CD4-positive, alpha-beta T cell (primary cell): Measurements from ENCODE around the gene DLEC1. TPM values are rescaled to one million over a fixed set of nuclear protein-coding genes. Genes with fewer than 3 reads are reported as not detected.

Experiments used
- ATAC-seq: fragments of 200-7000 bp; cut with Tn5 transposase; one replicate; pipeline ENCODE4 v1.10.0; 2022; ENCODE audit warnings: mild to moderate bottlenecking; ENCODE audit not compliant: poor library complexity
- CTCF ChIA-PET: fragments of 350-600 bp; sonication (Branson Sonifier 250); formaldehyde crosslinking; loops from one replicate; lab custom pipeline; 2021; ENCODE audit warnings: antibody characterized with exemption, inconsistent platforms; lab: Charles Lee
- POLR2A ChIA-PET: fragments of 350-600 bp; sonication (Branson Sonifier 250); formaldehyde crosslinking; loops from one replicate; lab custom pipeline; 2021; ENCODE audit warnings: antibody characterized with exemption, inconsistent platforms; lab: Charles Lee
- DNase-seq, 14 experiments: peaks; one replicate each; pipeline ENCODE4 v3.0.0-alpha.2; 2013 to 2020; ENCODE audit warnings: mixed read lengths in 2 of 14
- H3K27ac ChIP-seq, 2 donors: one replicate each; pipeline versions ENCODE4 v1.5.1 to v1.7.0; 2013; ENCODE audit warnings: low read length in 2 of 2, low read depth in 1 of 2, mild to moderate bottlenecking in 1 of 2
- H3K27me3 ChIP-seq, 2 experiments: 1 replicate in 1 of 2; 2 replicates in 1 of 2; pipeline versions ENCODE4 v1.6.1 to v1.7.0; 2013; ENCODE audit warnings: low read length in 2 of 2, control low read depth in 1 of 2, mild to moderate bottlenecking in 1 of 2, moderate library complexity in 1 of 2; ENCODE audit not compliant: insufficient read depth in 2 of 2, control insufficient read depth in 1 of 2
- H3K36me3 ChIP-seq: one replicate; pipeline ENCODE4 v1.6.1; 2013; ENCODE audit warnings: low read length, control low read depth; ENCODE audit not compliant: insufficient read depth
- H3K4me1 ChIP-seq: one replicate; pipeline ENCODE4 v1.6.1; 2013; ENCODE audit warnings: low read length, control low read depth; ENCODE audit not compliant: insufficient read depth
- H3K4me3 ChIP-seq: one replicate; pipeline ENCODE4 v1.5.1; 2013; ENCODE audit warnings: mild to moderate bottlenecking, low read length, moderate library complexity
- H3K9me3 ChIP-seq, 2 experiments: 1 replicate in 1 of 2; 2 replicates in 1 of 2; pipeline versions ENCODE4 v1.6.1 to v1.7.0; 2013; ENCODE audit warnings: low read length in 2 of 2, mild to moderate bottlenecking in 2 of 2, control low read depth in 1 of 2, moderate library complexity in 1 of 2; ENCODE audit not compliant: control insufficient read depth in 1 of 2, insufficient read depth in 1 of 2
- H3K27ac Mint-ChIP-seq: one replicate; pipeline ENCODE4 v1.8.0; 2020; ENCODE audit warnings: mixed read lengths
- H3K27me3 Mint-ChIP-seq: one replicate; pipeline ENCODE4 v1.8.0; 2021; ENCODE audit warnings: mixed read lengths
- H3K36me3 Mint-ChIP-seq: one replicate; pipeline ENCODE4 v1.8.0; 2021; ENCODE audit warnings: low read depth, mixed read lengths
- H3K4me1 Mint-ChIP-seq: one replicate; pipeline ENCODE4 v1.8.0; 2021; ENCODE audit warnings: low read depth, mixed read lengths
- H3K4me3 Mint-ChIP-seq: one replicate; pipeline ENCODE4 v1.8.0; 2020; ENCODE audit warnings: mild to moderate bottlenecking, mixed read lengths
- H3K9me3 Mint-ChIP-seq: one replicate; pipeline ENCODE4 v1.8.0; 2020; ENCODE audit warnings: mixed read lengths
- intact Hi-C, 2 experiments: fragments of 100-400 bp; cut with DNase I in 1 of 2; cut with micrococcal nuclease in 1 of 2; formaldehyde crosslinking; loops; one replicate each; pipeline versions ENCODE4 v1.15.1 to v1.9.0; 2023 to 2025; cut with DNase I, micrococcal nuclease
- total RNA-seq, 174 experiments: library from RNA in 2 of 174; stranded (reverse) in 2 of 174; gene quantifications; one replicate each; pipeline ENCODE4 v1.2.3 and lab custom pipeline; 2021 to 2026
- TF ChIP-seq, protein P1 (sequence below): fragments of 200-600 bp; IDR thresholded peaks from one replicate; pipeline ENCODE4 v1.8.0; 2022; ENCODE audit warnings: antibody characterized with exemption, mild to moderate bottlenecking

DLEC1 gene
- total RNA-seq, 2 experiments from 2014 or later, result 4.4 to 5.1 TPM

DNA sequence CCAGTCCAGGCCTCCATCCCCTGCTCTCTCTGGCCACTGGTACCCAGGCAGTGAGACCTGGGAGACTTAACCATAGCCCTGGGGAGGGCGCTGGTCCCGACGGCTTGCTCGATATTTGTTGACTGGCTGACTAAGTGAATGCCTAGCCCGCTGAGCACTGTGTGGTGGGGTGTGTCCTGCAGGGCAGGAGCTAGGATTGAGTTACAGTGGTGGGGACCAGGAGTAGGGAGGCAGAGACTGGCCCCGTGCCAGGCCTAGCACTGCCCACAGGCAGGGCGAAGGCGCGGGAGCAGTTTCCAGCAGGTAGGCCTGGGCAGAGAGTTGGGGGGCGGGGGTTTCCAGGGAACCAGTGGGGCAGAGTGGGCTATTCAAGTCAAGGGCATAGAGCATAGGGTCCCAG, 48.5 kb upstream of the DLEC1 start, which contains the start of gene VILL:
Gene VILL (plus strand): TSS at position 260 of the 400 bp plus-strand sequence. CDS start 2,887 bp downstream, outside the sequence.
- H3K27me3 ChIP-seq, result no peaks in the 10 kb centered on the region
- Mint-ChIP-seq H3K27me3 (no peaks in the 10 kb centered on the region), H3K36me3 (peaks cover 18% of the 10 kb centered on the region), H3K27ac (peak within 1 kb of the TSS; percentile 47), H3K4me3 (peak within 1 kb of the TSS; percentile 54), H3K9me3 (no peaks in the 10 kb centered on the region), H3K4me1 (peaks cover 33% of the 10 kb centered on the region)
- CTCF ChIA-PET, result no interaction called here
- H3K4me3 ChIP-seq, result no peak within 1 kb of the TSS
- H3K36me3 ChIP-seq, result no peaks in the 10 kb centered on the region
- no peaks in the 10 kb centered on the region for H3K9me3 ChIP-seq
- H3K27ac ChIP-seq, result no peak within 1 kb of the TSS
- TF ChIP-seq, protein P1, sequence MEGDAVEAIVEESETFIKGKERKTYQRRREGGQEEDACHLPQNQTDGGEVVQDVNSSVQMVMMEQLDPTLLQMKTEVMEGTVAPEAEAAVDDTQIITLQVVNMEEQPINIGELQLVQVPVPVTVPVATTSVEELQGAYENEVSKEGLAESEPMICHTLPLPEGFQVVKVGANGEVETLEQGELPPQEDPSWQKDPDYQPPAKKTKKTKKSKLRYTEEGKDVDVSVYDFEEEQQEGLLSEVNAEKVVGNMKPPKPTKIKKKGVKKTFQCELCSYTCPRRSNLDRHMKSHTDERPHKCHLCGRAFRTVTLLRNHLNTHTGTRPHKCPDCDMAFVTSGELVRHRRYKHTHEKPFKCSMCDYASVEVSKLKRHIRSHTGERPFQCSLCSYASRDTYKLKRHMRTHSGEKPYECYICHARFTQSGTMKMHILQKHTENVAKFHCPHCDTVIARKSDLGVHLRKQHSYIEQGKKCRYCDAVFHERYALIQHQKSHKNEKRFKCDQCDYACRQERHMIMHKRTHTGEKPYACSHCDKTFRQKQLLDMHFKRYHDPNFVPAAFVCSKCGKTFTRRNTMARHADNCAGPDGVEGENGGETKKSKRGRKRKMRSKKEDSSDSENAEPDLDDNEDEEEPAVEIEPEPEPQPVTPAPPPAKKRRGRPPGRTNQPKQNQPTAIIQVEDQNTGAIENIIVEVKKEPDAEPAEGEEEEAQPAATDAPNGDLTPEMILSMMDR, result no peak
- H3K4me1 ChIP-seq, result peaks cover 22% of the 10 kb centered on the region
- intact Hi-C loops, result no loop called here
- POLR2A ChIA-PET, result no interaction called here
- ATAC-seq (no peak), DNase-seq (peak in 1 of 14 experiments; percentile 16)

DNA sequence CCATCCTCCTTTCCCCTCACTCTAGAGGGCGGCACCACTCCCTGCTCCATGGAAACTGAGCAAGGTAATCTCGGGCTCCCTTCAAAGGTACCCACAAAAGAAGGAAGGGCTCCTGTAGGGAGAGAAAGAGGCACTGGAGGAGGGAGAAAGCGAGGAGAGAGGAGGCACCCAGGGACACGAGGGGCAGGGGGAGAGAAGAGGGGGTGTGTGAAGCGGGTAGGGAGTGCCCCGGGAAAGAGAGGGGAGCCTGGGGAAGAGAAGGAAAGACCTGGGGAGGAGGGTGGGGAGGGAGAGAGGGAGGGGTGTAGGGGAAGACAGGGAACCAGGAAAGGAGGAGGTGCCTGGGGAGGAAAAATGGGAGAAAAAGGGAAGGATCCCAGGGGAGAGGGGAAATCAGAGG, 47.9 kb upstream of the DLEC1 start:
- ATAC-seq (no peak), DNase-seq (no peak)
- ChIA-PET CTCF (no interaction called here), POLR2A (no interaction called here)
- H3K36me3 Mint-ChIP-seq, result peaks cover 23% of the 10 kb centered on the region
- Histone ChIP-seq H3K27ac (no peak overlapping the region), H3K4me3 (no peak overlapping the region), H3K27me3 (no peaks in the 10 kb centered on the region), H3K36me3 (peaks cover 3% of the 10 kb centered on the region), H3K4me1 (peaks cover 28% of the 10 kb centered on the region), H3K9me3 (no peaks in the 10 kb centered on the region)
- intact Hi-C loops, result no loop called here
- peaks cover 39% of the 10 kb centered on the region for H3K4me1 Mint-ChIP-seq
- no peaks in the 10 kb centered on the region for H3K9me3 Mint-ChIP-seq
- H3K27me3 Mint-ChIP-seq, result no peaks in the 10 kb centered on the region
- no peak overlapping the region for H3K27ac Mint-ChIP-seq
- H3K4me3 Mint-ChIP-seq, result no peak overlapping the region
- TF ChIP-seq, protein P1, result no peak

DNA sequence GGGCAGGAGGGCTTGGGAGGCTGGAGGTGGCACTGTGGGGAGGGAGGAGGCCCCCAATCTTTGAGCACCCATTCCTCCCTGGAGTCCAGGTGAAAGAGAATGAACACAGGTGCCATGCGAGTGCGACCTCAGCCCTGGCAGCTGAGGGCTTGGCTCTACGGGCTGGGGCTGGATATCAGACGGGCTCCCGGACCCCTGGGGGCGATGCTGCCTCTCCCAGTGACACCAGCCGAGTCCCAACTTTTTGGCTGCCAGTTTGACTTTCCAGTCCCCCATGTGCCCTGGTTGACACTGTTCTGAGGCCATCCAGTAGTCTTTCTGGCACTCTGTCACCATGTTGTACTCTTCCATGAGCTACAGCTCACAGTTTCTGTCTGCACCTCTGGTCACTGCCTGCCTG, 47.2 kb upstream of the DLEC1 start:
- TF ChIP-seq, protein P1, result no peak
- Histone ChIP-seq H3K27me3 (no peaks in the 10 kb centered on the region), H3K9me3 (no peaks in the 10 kb centered on the region), H3K27ac (no peak overlapping the region), H3K4me1 (peaks cover 35% of the 10 kb centered on the region), H3K36me3 (peaks cover 9% of the 10 kb centered on the region), H3K4me3 (no peak overlapping the region)
- Mint-ChIP-seq H3K4me3 (peak overlapping the region; percentile 20), H3K9me3 (no peaks in the 10 kb centered on the region), H3K27me3 (no peaks in the 10 kb centered on the region), H3K27ac (peak overlapping the region; percentile 95), H3K36me3 (peaks cover 31% of the 10 kb centered on the region), H3K4me1 (peaks cover 46% of the 10 kb centered on the region)
- ChIA-PET POLR2A (no interaction called here), CTCF (no interaction called here)
- no peak for DNase-seq
- ATAC-seq, result no peak
- intact Hi-C loops, result no loop called here
